ENCODE measurements around the gene APRT.

- no peak for TF ChIP-seq TAF1 (IDR thresholded peaks at IDR 0.05; ENCODE audit: low read depth)
- no peak for TF ChIP-seq EP300 (IDR thresholded peaks at IDR 0.05; ENCODE audit: borderline replicate concordance)
- TF ChIP-seq, protein P1, sequence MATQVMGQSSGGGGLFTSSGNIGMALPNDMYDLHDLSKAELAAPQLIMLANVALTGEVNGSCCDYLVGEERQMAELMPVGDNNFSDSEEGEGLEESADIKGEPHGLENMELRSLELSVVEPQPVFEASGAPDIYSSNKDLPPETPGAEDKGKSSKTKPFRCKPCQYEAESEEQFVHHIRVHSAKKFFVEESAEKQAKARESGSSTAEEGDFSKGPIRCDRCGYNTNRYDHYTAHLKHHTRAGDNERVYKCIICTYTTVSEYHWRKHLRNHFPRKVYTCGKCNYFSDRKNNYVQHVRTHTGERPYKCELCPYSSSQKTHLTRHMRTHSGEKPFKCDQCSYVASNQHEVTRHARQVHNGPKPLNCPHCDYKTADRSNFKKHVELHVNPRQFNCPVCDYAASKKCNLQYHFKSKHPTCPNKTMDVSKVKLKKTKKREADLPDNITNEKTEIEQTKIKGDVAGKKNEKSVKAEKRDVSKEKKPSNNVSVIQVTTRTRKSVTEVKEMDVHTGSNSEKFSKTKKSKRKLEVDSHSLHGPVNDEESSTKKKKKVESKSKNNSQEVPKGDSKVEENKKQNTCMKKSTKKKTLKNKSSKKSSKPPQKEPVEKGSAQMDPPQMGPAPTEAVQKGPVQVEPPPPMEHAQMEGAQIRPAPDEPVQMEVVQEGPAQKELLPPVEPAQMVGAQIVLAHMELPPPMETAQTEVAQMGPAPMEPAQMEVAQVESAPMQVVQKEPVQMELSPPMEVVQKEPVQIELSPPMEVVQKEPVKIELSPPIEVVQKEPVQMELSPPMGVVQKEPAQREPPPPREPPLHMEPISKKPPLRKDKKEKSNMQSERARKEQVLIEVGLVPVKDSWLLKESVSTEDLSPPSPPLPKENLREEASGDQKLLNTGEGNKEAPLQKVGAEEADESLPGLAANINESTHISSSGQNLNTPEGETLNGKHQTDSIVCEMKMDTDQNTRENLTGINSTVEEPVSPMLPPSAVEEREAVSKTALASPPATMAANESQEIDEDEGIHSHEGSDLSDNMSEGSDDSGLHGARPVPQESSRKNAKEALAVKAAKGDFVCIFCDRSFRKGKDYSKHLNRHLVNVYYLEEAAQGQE (IDR thresholded peaks at IDR 0.05; ENCODE audit: low read depth): no peak
- TF ChIP-seq USF1 (IDR thresholded peaks at IDR 0.05): no peak
- no peak for TF ChIP-seq TCF12 (IDR thresholded peaks at IDR 0.05; ENCODE audit: low read depth)
- TF ChIP-seq, protein P2, sequence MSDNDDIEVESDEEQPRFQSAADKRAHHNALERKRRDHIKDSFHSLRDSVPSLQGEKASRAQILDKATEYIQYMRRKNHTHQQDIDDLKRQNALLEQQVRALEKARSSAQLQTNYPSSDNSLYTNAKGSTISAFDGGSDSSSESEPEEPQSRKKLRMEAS (IDR thresholded peaks at IDR 0.05): no peak
- TF ChIP-seq FOXM1 (IDR thresholded peaks at IDR 0.05; ENCODE audit: borderline replicate concordance, low read depth): no peak
These were observed 2.0 kb downstream of the APRT start for GRCh38 chr16:88809676-88810165.

Data from Ishikawa (cell line).